Measurements from ENCODE around the gene APMAP.

- TF ChIP-seq CTCF (IDR thresholded peaks at IDR 0.05) (no peak), POLR2A (IDR thresholded peaks at IDR 0.05) (no peak), EP300 (IDR thresholded peaks at IDR 0.05) (no peak)
Observed at GRCh38 chr20:24957326-24958016, 35.1 kb downstream of the APMAP start.

Measured in ovary (tissue), 3 donors.